ENCODE data around the gene MRPL23. TPM values are rescaled to one million over a fixed set of nuclear protein-coding genes. Genes with fewer than 3 reads are reported as not detected.

Gene MRPL23
- total RNA-seq, 1 experiment from 2014 or later, result 250 TPM

DNA sequence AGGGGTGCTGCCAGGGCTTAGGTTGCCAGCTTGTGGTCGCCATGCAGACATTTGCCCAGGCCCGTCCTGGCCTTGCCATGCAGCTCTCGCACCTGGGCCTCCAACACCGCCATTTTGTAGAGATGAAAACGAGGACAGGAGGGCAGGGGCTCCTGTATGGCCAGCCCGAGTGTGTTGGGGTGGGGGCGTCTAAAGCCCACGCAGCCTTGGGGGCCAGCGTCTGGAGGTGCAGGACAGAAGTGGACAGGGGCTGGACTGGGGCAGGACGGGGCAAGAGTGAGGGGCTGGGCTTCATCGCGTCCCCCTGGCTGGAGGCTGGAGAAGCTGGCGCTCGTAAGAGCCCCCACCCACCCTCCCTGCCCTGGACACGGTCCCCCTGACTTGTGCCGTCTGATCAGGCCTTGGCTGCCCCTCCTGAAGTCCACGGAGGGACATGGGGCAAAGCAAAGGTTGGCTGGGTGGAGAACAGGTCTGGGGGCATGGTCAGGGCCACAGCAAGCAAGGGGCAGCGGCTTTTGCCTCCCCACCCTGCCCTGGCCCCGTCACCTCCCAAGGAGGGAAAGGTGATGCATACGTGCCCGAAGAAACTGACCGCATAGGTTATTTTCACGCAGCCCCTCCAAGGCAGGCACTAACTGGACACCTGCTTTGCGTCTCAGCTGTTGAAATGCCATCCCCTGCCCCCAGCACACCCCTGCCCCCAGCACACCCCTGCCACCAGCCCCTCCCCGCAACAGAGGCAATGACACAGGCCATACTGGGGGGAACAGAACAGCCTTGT is 26.8 kb upstream of the MRPL23 start:
- no peak for DNase-seq (ENCODE audit: low spot score)
- in situ Hi-C loops (cut with HindIII; ENCODE audit: low sequenced_read_pairs), result no loop called here

DNA sequence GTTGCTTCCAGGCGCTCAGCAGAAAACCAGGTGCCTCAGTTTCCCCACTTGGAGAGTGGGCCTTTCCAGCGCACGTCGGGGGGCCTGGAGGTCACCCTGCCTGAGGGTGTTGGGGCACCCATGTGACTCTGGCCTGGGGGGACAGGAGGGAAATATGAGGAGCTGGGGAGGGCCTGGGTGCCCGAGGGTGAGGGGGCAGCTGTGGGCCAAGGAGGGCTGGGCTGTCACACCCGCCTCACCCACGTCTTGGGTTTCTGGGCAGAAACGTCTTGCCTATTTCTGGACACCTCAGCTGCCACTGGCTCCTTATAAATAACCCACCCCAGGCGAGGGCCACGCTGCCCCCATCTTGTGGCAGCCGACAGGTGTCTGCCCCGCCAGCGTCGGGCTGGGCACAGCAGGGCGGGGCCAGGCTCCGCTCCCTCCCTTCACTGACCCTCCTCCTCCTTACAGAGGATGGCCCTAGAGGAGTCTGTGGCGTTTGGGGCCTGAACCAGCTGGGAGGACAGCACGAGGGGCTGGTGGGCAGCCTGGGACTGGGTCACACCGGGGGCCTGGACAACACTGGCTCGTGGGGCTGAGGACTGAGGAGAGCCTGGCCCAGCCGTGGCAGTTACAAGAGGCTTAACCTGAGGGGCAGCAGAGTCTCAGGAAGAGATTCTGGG is 26.1 kb upstream of the MRPL23 start:
- no peak for DNase-seq (ENCODE audit: low spot score)
- in situ Hi-C loops (cut with HindIII; ENCODE audit: low sequenced_read_pairs), result no loop called here

DNA sequence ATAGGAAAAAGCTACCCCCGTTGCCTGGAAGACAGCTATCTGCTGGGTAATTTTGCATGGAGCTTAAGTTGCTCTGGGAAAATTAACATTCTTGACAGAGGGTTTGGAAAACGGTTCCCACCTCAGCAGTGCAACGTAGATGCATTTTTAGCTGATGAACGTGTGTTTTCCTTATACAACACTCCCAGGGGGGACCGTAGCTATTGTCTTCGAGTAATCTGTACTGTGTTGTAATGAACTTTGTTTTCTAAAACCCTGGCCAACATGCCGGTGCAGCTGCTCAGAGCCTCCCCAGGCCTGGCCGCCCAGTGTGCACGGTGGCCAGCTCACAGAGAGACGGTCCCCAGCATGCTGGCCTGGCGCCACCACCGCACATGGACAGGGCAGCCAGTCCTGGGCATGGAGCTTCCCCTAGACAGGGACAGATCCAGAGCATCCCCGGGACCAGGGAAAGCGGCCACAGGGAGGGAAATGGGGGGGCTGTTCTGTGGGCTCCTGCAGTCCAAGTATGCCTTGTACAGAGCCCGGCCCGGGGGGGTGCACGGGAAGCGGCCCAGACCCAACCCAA is 25.5 kb upstream of the MRPL23 start:
- in situ Hi-C loops (cut with HindIII; ENCODE audit: low sequenced_read_pairs), result no loop called here
- peak; percentile 8 for DNase-seq (ENCODE audit: low spot score)

- in situ Hi-C loops (cut with HindIII; ENCODE audit: low sequenced_read_pairs), result no loop called here
- no peak for DNase-seq (ENCODE audit: low spot score)
Observed at GRCh38 chr11:1922481-1923081, 24.6 kb upstream of the MRPL23 start.

DNA sequence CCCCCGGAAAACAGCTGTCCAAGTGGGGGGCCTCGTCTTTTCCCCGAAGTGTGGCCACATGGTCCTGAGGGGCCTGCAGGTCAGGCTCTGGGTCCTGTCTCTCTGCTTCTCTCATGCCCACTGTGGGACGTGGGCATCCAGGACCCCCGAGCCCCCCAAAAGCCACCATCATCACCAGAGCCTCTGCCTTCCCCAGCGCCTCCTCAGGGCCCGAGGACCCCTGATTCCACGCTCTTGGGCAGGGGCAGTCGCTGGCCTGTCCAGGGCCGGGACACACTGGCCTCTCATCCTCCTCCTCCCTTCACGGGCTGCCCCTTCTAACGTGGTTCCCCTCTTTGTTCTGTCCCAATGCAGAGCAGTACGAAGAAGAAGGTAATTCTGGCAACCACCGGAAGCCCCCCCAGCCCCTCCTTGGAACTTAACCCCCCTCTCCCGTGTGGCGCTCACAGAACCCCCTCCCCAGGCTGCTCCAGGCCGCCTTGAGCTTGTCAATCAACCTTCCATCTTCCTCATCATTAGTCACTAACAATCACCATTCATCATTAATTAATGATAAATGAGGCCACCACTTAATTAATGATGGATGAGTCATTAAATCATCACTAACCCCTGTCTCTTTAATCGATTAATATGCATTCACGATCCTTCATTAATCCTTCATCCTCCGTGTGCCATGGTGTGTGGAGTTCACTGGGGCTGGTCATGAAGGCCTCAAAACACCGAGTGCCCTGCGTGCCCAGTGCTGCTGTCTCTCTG is 23.8 kb upstream of the MRPL23 start:
- no peak for DNase-seq (ENCODE audit: low spot score)

DNA sequence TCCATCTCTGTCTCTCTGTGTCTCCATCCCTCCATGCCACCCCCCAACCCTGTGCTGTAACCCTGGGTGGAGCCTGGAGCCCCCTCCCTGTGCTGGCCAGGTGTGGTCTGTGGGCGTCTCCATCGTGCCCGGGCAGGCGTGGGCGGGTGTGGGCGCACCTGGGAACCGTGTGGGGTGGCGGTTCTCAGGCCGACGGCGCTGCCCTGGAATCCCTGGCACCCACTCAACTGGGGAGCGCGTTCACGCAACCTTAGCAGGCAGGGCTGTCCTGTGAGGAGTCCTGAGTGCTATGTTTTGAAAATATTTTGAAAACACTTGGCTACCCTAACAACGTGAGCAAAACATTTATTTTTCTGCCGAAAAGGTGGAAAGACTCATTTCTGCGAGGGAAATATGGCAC is 23.0 kb upstream of the MRPL23 start:
- in situ Hi-C loops (cut with HindIII; ENCODE audit: low sequenced_read_pairs), result no loop called here

More for the DNA sequence above, 23.8 kb upstream of the MRPL23 start:
- in situ Hi-C loops (cut with HindIII; ENCODE audit: low sequenced_read_pairs), result no loop called here

DNA sequence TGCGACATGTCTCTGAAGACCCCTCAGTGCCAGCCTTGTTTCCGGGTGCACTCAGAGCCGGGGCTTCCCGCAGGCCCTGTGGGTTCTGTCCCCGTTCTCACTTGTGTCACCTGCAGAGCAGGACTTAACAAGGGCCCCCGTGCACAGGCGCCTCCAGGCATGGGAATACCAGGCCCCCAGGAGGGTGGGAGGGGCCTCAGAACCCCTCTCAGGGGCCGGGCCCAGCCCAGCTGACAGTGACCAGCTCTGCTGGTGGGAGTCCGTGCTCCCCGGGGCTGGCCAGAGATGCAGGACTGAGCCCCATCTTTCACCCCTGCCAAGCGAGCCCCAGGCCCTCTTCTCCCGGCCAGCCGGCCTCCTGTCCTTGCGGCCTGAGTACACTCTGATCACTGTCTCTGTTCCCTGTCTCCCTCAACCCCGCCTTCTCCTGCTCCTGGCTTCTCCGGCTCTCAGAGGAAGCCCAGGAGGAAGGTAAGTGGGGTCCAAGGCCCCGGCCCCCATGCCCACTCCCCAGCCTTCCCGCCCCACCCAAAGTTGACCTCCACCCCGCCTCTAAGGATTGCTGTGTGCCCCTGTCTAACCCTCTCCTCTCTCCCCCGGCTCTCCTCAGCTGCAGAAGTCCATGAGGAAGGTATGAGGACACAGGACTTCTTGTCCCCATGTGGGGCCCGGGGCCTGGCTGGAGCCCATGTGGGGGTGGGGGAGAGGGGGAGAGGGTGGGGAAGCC is 22.3 kb upstream of the MRPL23 start:
- DNase-seq (ENCODE audit: low spot score), result no peak

More for the DNA sequence above, 23.0 kb upstream of the MRPL23 start:
- no peak for DNase-seq (ENCODE audit: low spot score)

DNA sequence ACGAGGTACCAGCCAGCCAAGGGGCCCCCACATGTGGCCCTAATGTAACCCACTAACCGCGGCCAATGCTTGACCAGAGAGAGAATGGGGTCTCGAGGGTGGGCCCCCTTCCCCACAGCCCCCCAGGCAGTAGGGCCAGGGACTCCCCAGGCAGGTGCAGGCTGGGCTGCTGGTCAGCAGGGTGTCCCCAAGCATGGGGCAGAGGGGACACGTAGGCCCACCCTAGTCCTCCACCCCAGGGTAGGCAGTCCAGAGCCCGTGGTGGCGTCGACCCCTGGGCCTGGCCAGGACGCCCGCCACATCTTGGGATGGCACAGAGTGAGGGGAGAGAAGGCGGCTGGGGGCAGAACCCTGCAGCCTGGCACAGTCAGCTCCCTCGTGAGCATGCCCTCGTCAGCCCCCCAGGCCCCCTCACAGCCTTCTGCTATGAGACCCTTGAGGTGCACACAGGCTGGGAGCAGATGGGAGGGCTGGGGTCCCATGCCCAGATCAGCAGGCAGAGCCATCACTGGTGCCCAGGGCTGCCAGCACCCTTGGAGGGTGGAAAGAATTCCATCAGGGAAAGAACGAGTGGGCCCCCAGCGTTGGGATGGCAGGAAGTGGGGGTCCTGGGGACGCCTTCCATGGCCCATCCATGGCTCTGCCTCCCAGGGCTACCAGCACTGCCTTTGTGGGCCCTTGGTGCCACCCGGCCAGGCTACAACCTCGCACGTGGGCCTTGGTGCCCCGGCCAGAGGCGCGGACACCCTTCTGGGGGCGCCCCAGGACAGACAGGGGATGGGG is 21.6 kb upstream of the MRPL23 start:
- DNase-seq (ENCODE audit: low spot score), result no peak
- in situ Hi-C loops (cut with HindIII; ENCODE audit: low sequenced_read_pairs), result no loop called here

More for the DNA sequence above, 22.3 kb upstream of the MRPL23 start:
- in situ Hi-C loops (cut with HindIII; ENCODE audit: low sequenced_read_pairs), result no loop called here

GRCh38 chr11:1926156-1927025 is 20.7 kb upstream of the MRPL23 start:
- DNase-seq (ENCODE audit: low spot score), result no peak
- in situ Hi-C loops (cut with HindIII; ENCODE audit: low sequenced_read_pairs), result no loop called here

DNA sequence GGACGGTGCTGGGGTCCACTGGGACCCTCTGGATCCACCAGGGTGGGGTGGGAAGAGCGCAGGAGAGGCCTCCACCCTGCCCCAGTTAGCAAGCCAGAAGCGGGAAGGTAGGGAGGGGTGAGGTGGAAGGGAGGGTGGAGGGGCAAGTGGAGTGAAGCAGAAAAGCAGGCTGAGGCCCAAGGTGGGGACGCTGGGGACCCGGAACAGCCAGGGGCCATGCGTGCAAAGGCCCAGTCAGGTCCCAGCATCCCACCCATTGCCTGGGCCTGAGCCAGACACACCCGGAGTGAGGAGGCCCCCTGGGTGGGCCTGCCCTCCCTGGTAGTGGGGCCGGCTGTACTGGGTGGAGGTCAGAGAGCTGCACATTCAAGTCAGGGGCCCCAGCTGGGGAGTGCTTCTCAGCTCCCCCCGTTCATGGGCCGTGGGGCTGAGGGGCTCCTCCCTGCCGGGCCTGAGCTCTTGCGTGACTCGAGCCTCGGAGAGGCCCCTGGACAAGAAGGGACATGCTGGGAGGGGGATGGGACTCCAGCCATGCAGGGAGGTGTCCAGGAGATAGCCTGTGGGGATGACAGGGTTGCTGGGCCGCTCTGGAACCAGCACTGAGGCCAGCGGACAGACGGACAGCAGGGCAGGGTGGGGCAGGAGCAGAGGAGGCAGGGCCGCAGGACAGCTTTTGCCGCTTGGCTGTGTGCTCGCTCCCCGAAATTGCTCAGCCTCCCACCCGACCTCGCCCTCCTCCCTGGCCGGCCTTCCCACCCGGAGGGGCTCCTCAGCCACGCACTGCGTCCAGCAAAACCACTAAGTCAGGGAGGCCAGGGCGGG is 19.9 kb upstream of the MRPL23 start:
- no peak for DNase-seq (ENCODE audit: low spot score)
- in situ Hi-C loops (cut with HindIII; ENCODE audit: low sequenced_read_pairs), result no loop called here

DNA sequence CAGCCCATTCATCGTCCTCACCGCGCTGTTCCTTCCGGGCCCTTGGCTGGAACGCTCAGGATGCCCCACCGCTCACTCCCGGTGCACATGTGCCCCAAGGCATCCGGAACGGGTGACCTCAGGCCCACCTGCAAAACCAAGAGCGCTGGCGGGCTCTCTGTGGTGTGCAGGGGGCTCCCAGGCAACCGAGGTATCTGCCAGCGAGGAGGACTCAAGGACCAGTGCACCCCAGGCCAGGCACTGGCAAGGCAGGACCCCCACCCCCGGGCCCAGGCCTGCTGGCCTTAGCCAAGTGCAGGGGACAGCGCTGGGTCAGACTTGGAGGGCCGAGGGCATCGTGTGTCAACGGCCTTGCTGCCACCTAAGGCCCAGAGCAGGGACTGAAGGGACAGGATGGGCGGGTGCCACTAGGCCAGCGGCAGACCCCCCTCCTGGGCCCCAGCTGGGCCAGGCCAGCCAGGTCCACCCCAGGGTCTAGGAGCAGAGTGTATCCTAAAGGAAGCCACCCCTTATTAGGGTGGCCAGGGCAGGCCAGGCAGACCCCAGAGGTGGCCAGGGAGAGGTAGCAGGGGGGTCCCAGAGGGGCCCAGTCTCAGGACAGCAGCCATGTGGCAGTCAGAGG is 19.2 kb upstream of the MRPL23 start:
- no peak for DNase-seq (ENCODE audit: low spot score)
- in situ Hi-C loops (cut with HindIII; ENCODE audit: low sequenced_read_pairs), result no loop called here

GRCh38 chr11:1928470-1928890 is 18.7 kb upstream of the MRPL23 start:
- no peak for DNase-seq (ENCODE audit: low spot score)
- in situ Hi-C loops (cut with HindIII; ENCODE audit: low sequenced_read_pairs), result no loop called here

- no peak for DNase-seq (ENCODE audit: low spot score)
- in situ Hi-C loops (cut with HindIII; ENCODE audit: low sequenced_read_pairs), result no loop called here
Observed at GRCh38 chr11:1928891-1929541, 18.1 kb upstream of the MRPL23 start.

- in situ Hi-C loops (cut with HindIII; ENCODE audit: low sequenced_read_pairs), result no loop called here
- DNase-seq (ENCODE audit: low spot score), result no peak
Observed at GRCh38 chr11:1929621-1930461, 17.3 kb upstream of the MRPL23 start.

DNA sequence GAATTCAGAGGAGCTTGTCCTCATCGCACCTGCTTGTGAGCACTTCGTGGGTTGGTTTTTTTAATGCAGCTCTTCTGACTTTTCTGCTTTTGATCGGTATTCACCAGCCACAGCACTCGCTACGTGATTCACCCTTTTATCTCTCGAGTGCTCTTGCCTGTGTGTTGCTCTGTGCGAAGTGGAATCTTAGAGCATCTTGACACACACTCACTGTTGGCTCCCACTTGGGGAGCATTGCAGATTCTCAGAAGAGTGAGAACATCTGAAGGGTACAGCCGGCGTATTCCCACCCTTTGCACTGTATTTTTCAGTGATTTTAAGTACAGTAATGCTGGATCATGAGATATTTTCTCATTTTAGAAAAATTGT is 16.7 kb upstream of the MRPL23 start:
- in situ Hi-C loops (cut with HindIII; ENCODE audit: low sequenced_read_pairs), result no loop called here
- no peak for DNase-seq (ENCODE audit: low spot score)

All from G401 (cell line).